B cell (primary cell): Measurements from ENCODE around the gene VASN.

ENCODE experiments used
- CTCF ChIP-seq: fragments of 200-600 bp; IDR thresholded peaks from one replicate; pipeline ENCODE4 v1.8.0; 2022; ENCODE audit warnings: antibody characterized with exemption, mild to moderate bottlenecking
- EZH2 ChIP-seq: IDR thresholded peaks from 2 replicates; pipeline ENCODE4 v1.6.1; 2012; ENCODE audit warnings: borderline replicate concordance, low read depth, mild to moderate bottlenecking, moderate library complexity, low read length; ENCODE audit not compliant: insufficient read depth, poor library complexity, severe bottlenecking

GRCh38 chr16:4387781-4388180, 16.1 kb downstream of the VASN start:
- no peak for TF ChIP-seq CTCF
- TF ChIP-seq EZH2, result no peak
